GM19193 (cell line): ENCODE measurements around the gene IZUMO2.

Source experiments
- POLR2A ChIP-seq: IDR thresholded peaks from 4 replicates; pipeline ENCODE4 v1.6.1; 2011; ENCODE audit not compliant: insufficient read depth, insufficient read length; ENCODE audit errors: extremely low read depth

IZUMO2 gene

DNA sequence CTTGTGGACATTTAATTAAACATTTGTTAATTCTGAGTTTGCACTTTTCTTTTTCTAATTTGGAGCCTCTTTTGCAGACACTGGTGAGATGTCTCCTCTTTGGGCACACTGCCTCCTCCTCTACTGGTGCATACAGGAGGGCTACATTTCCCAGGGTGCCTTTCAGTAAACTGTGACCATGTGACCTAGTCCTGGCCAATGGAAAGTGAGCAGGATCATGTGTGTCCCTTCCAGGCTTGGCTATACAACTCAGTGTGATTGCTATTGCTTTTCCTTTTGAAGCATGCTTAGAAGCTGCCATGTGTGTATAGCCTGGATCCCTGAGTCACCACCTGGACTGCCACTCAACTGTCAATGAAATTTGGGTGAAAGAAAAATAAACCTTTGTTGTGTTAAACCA, 4.5 kb downstream of the IZUMO2 start:
- no peak for TF ChIP-seq POLR2A

DNA sequence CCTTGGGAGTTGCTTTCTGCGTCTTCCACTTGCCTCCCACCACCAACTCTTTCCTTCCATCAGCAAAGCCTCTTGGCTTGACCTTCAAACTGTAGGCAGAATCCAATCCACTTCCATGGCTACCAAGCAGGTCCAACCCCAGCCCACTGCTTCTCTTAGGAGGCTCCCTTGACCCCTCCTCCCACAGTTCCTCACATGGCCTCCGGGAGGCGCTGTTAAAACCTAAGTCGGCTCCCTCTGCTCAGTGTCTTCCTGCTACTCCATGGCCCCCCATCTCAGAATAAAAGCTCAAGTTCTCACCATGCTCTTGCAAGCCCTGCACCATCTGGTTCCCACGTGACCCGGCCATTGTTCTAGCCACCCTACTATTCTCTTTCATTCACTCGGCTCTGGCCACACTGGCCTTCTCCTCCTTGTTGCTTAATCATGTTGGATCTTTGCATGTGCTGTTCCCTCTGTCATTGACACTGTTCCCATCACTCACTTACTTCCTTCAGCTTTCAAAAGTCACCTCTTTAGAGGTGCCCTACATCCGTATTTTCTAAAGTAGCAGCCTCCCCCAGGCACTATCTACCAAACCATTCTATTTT, 7.5 kb downstream of the IZUMO2 start:
- no peak for TF ChIP-seq POLR2A

DNA sequence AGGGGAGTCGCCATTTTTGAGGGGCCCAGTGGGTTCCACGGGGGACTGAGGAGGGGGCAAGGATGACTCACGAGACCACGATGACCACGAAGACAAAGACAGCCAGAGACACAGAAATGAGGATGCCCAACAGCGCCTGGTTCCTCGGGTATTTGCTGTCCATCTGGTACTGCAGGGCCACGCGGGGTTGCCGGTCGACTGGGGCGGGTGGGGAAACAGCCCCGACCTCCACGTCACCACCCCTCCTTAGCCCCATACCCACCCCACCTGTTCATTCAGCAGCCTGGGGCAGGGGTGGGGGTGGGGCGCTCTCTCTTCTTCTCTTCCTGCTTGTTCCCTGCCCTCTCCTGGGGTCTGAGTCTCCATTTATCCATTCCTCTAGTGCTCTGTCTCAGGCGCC, 8.6 kb downstream of the IZUMO2 start:
- no peak for TF ChIP-seq POLR2A

DNA sequence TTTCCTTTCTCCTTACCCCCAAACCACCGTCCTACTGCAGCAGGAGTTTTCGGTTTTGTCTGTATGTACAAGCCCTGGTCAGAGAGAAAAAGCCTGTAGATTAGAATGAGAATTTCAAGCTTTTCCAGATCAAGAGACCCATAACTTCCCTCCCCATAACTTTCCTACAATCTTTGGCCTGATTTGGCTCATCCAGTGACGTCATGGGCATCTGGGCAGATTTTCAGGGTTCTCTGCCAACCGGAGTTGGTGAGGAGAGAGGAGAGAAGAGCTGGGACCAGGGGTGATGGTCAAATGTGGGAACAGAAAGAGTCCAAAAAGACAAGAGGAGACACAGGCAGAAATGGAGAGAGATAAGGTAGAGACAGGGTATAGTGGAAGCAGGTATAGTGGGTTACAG, 10.5 kb downstream of the IZUMO2 start:
- no peak for TF ChIP-seq POLR2A

DNA sequence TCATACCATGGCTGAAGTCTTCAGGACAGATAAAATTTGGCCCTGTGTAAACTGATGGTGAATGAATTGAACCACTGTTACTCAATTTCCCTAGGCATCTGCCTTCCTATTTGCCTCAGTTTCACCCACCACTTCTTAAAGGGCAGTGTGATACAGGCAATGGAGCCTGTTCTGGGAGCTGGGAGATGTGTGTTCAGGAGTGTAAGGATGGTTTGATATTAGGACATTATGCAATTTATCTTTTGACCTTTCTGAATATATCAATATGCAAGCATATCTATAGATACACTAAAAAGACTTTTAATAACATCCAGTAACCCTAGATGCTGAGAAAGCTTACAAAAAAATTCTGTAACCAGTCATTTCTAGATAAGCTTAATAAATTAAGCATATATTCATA, 14.6 kb downstream of the IZUMO2 start:
- TF ChIP-seq POLR2A = no peak

DNA sequence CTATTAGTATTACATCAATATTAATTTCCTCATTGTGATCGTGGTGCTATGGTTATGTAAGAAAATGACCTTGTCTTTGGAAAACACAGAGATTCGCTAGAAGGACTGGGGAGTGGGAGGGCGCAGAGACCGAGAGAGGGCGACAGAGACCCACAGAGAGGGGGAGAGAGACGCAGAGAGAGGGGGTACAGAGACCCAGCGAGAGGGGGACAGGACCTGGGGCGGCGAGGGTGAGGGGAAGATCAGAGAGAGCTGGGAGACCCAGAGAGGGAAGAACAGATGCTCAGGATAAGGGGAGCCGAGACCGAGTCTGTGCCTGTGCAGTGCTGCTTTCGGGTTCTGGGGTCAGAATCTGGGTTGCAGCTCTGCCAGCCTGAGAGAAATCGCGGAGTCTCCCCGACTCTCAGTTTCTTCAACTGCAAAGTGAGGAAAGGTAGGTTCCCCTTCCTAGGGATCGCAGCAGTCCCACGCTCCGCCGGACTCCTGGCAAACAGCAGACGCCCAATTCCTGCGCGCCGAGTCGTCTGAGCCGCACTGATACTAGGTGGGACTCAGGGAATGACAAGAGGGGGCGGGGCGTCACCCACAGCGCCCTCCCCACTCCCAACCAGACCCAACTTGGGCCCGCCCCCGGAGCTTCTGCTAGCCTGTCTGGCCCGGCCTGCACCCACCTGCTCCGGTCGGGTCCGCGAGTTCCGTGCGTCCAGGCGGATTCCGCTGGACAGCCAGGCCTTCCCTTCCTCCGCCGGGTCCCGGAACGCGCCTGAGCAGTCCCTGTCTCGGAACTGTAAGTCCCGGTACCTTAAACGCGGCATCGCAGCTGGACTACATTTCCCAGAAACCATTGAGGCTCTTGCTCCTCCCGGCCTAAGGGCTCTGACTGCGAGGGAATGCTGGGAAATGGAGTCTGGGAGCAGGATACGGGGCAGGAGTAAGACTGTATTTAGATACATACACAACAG, 15.3 kb downstream of the IZUMO2 start:
- TF ChIP-seq POLR2A = no peak
